Endothelial cell of umbilical vein (primary cell): Measurements from ENCODE around the gene LRRC8D. TPM values are rescaled to one million over a fixed set of nuclear protein-coding genes. Genes with fewer than 3 reads are reported as not detected.

ENCODE experiments used
- BruUV-seq: library from RNA; stranded (reverse); fragments of 400-500 nt; replicated peaks from 2 replicates; lab custom pipeline; 2021; lab: Mats Ljungman, UMichigan
- CTCF ChIA-PET: fragments of 300-600, 350-600 bp; sonication (Branson Sonifier 250); formaldehyde crosslinking; loops from one replicate; lab custom pipeline; 2021; ENCODE audit warnings: antibody characterized with exemption, inconsistent platforms; lab: Charles Lee
- POLR2A ChIA-PET: fragments of 300-600, 350-600 bp; sonication (Branson Sonifier 250); formaldehyde crosslinking; loops from one replicate; lab custom pipeline; 2021; ENCODE audit warnings: antibody characterized with exemption, inconsistent platforms; lab: Charles Lee
- DNase-seq: peaks from one replicate; pipeline ENCODE4 v3.0.0-alpha.2; 2011; ENCODE audit warnings: low read depth, low spot score
- FAIRE-seq: peaks from 2 replicates; lab custom pipeline; 2011; peaks lifted over from hg19 to GRCh38; lab: Jason Lieb, UNC
- H2AFZ ChIP-seq: 2 replicates; pipeline ENCODE4 v1.6.0; 2012; ENCODE audit warnings: low read depth, low read length, control low read depth, inconsistent platforms
- H3K27ac ChIP-seq: 2 replicates; pipeline ENCODE4 v1.5.1; 2011; ENCODE audit warnings: low read depth, mild to moderate bottlenecking, control low read depth, low read length, moderate library complexity; ENCODE audit not compliant: insufficient read depth
- H3K27me3 ChIP-seq, 2 experiments: 2 replicates each; pipeline versions ENCODE4 v1.6.0 to v1.6.1; 2011; ENCODE audit warnings: low read length in 2 of 2, mixed read lengths in 1 of 2; ENCODE audit not compliant: control insufficient read depth in 2 of 2, insufficient read depth in 2 of 2
- H3K36me3 ChIP-seq, 2 experiments: 2 replicates in 1 of 2; 3 replicates in 1 of 2; pipeline ENCODE4 v1.5.1; 2011; ENCODE audit warnings: low read length in 2 of 2, mild to moderate bottlenecking in 1 of 2, moderate library complexity in 1 of 2; ENCODE audit not compliant: control insufficient read depth in 2 of 2, insufficient read depth in 2 of 2; ENCODE audit errors: extremely low read depth in 1 of 2
- H3K4me1 ChIP-seq: 3 replicates; pipeline ENCODE4 v1.5.1; 2011; ENCODE audit warnings: mild to moderate bottlenecking, low read length; ENCODE audit not compliant: control insufficient read depth, insufficient read depth; ENCODE audit errors: extremely low read depth
- H3K4me2 ChIP-seq: 2 replicates; pipeline ENCODE4 v1.6.1; 2011; ENCODE audit warnings: low read length, control low read depth, mixed read lengths; ENCODE audit not compliant: insufficient read depth
- H3K4me3 ChIP-seq, 3 experiments: fragments of 200-600 bp in 1 of 3; sonication (generic), shearing (Covaris generic) in 1 of 3; replicated peaks in 1 of 3; 2 replicates each; pipeline ENCODE4 v1.5.1; 2011 to 2016; ENCODE audit warnings: control low read depth in 3 of 3, low read length in 3 of 3, mild to moderate bottlenecking in 2 of 3, inconsistent platforms in 1 of 3, low read depth in 1 of 3, moderate library complexity in 1 of 3; ENCODE audit not compliant: insufficient read depth in 1 of 3
- H3K79me2 ChIP-seq: 2 replicates; pipeline ENCODE4 v1.6.0; 2012; ENCODE audit warnings: low read length, inconsistent platforms; ENCODE audit not compliant: control insufficient read depth, insufficient read depth
- H3K9ac ChIP-seq: replicated peaks from 2 replicates; pipeline ENCODE3; 2011; ENCODE audit warnings: low read length, control low read depth; ENCODE audit not compliant: insufficient read depth; ENCODE audit errors: extremely low read depth
- H3K9me1 ChIP-seq: replicated peaks from 3 replicates; pipeline ENCODE4 v1.6.0; 2011; ENCODE audit warnings: mild to moderate bottlenecking, low read length; ENCODE audit not compliant: control insufficient read depth, insufficient read depth; ENCODE audit errors: extremely low read depth
- H3K9me3 ChIP-seq: replicated peaks from 2 replicates; pipeline ENCODE4 v1.5.1; 2012; ENCODE audit warnings: low read length, inconsistent platforms; ENCODE audit not compliant: control insufficient read depth, insufficient read depth
- H4K20me1 ChIP-seq: replicated peaks from 2 replicates; pipeline ENCODE3; 2011; ENCODE audit warnings: mild to moderate bottlenecking, low read length; ENCODE audit not compliant: control insufficient read depth, insufficient read depth; ENCODE audit errors: extremely low read depth
- EZH2 ChIP-seq: IDR thresholded peaks from 2 replicates; pipeline ENCODE4 v1.6.1; 2012; ENCODE audit warnings: borderline replicate concordance, low read depth, mild to moderate bottlenecking, moderate library complexity, low read length, inconsistent platforms; ENCODE audit not compliant: severe bottlenecking
- FOS ChIP-seq: IDR thresholded peaks from 2 replicates; pipeline ENCODE4 v1.6.1; 2011; ENCODE audit warnings: mild to moderate bottlenecking, low read length, moderate library complexity, borderline replicate concordance; ENCODE audit not compliant: insufficient read depth
- GATA2 ChIP-seq: IDR thresholded peaks from 2 replicates; pipeline ENCODE4 v1.7.0; 2011; ENCODE audit warnings: low read depth, mild to moderate bottlenecking, moderate library complexity, mixed read lengths, low read length; ENCODE audit not compliant: insufficient read length, insufficient read depth
- JUN ChIP-seq: IDR thresholded peaks from 2 replicates; pipeline ENCODE4 v1.6.1; 2011; ENCODE audit warnings: borderline replicate concordance, low read depth; ENCODE audit not compliant: insufficient read length, insufficient read depth
- MYC ChIP-seq: IDR thresholded peaks from one replicate; pipeline ENCODE4 v1.6.1; 2011; ENCODE audit warnings: mild to moderate bottlenecking, low read depth, low read length
- POLR2A ChIP-seq: IDR thresholded peaks from 2 replicates; pipeline ENCODE4 v1.6.1; 2012; ENCODE audit warnings: low read depth, mild to moderate bottlenecking, control low read depth, low read length
- POLR2AphosphoS5 ChIP-seq: IDR thresholded peaks from 2 replicates; pipeline ENCODE4 v1.6.1; 2012; ENCODE audit warnings: low read depth, mild to moderate bottlenecking, control low read depth, low read length, moderate library complexity; ENCODE audit not compliant: insufficient read depth
- dilution Hi-C: fragments of 300-500 bp; cut with MboI; formaldehyde crosslinking; loops from one replicate; pipeline ENCODE4 v1.15.0; 2019; ENCODE audit warnings: low sequenced_read_pairs; ENCODE audit not compliant: extremely low pct_ligation_motif_present
- intact Hi-C: fragments of 100-400 bp; cut with micrococcal nuclease; formaldehyde crosslinking; loops from one replicate; pipeline ENCODE4 v1.10.0; 2022
- polyA plus RNA-seq, 4 experiments: library from polyadenylated mRNA; depleted of rRNA in 3 of 4; stranded (reverse) in 3 of 4; unstranded in 1 of 4; fragments of >200 nt; gene quantifications; 2 replicates each; pipeline versions ENCODE4 v1.2.1 to v1.2.3, GENCODE V29; 2011 to 2012; ENCODE audit warnings: missing spikeins in 1 of 4
- total RNA-seq: library from RNA; stranded (reverse); gene quantifications from 2 replicates; pipeline ENCODE4 v1.2.3, GENCODE V29; 2021
- TF ChIP-seq, protein P1 (sequence below), 2 donors: IDR thresholded peaks; 1 replicate in 1 of 2; 2 replicates in 1 of 2; pipeline ENCODE4 v1.5.1; 2011; ENCODE audit warnings: low read length in 2 of 2, mild to moderate bottlenecking in 2 of 2, moderate library complexity in 2 of 2, control low read depth in 1 of 2, inconsistent platforms in 1 of 2, low read depth in 1 of 2; ENCODE audit not compliant: insufficient read depth in 1 of 2; ENCODE audit errors: extremely low read depth in 1 of 2
- TF ChIP-seq, protein P2 (sequence below): IDR thresholded peaks from 2 replicates; pipeline ENCODE4 v1.6.1; 2011; ENCODE audit not compliant: insufficient read depth, insufficient read length

The LRRC8D gene
- total and polyA plus RNA-seq, 2 donors (not counting 3 experiments of a cell fraction or from before 2014, with no cell fraction given), result 31.9 to 37.7 TPM

DNA sequence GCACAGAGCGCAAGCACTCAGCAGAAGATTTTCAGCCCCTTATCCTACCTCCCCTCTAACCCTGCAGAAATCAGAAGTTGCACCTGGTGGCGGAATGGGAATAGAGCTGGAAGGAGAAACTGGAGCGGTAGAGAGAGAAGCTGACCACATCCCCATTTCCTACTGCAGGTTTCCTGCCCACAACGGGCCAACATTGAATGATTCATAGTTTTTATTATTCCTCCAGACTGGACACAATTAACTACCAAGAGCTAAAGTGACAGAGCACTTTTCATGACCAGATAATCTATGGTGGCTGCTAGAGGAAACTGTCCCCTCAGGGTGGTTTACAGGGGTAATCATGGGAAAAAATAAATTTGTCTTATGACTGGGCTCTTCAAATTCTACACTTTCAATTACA, 21.3 kb upstream of the LRRC8D start:
- Histone ChIP-seq H4K20me1 (no peaks in the 10 kb centered on the region), H2AFZ (no peak overlapping the region), H3K27me3 (no peaks in the 10 kb centered on the region), H3K4me1 (peaks cover 9% of the 10 kb centered on the region), H3K4me3 (no peak overlapping the region), H3K9ac (no peak overlapping the region), H3K79me2 (no peaks in the 10 kb centered on the region), H3K36me3 (no peaks in the 10 kb centered on the region), H3K27ac (no peak overlapping the region), H3K9me1 (no peaks in the 10 kb centered on the region), H3K4me2 (no peak overlapping the region), H3K9me3 (no peaks in the 10 kb centered on the region)
- TF ChIP-seq JUN (peak; percentile 39), FOS (peak; percentile 67), EZH2 (no peak)
- intact Hi-C loops (no loop called here), dilution Hi-C loops (no loop called here)
- BruUV-seq, result no TSS peak
- ChIA-PET CTCF (interaction anchor here (0.6 to 1.4 kb wide), 6 partner anchors 10 to 316 kb away, joined by 3 to 9 read pairs (median 4); no protein-coding TSS in a partner anchor), POLR2A (no interaction called here)
- DNase-seq (peak; percentile 64), FAIRE-seq (peak; percentile 85)

DNA sequence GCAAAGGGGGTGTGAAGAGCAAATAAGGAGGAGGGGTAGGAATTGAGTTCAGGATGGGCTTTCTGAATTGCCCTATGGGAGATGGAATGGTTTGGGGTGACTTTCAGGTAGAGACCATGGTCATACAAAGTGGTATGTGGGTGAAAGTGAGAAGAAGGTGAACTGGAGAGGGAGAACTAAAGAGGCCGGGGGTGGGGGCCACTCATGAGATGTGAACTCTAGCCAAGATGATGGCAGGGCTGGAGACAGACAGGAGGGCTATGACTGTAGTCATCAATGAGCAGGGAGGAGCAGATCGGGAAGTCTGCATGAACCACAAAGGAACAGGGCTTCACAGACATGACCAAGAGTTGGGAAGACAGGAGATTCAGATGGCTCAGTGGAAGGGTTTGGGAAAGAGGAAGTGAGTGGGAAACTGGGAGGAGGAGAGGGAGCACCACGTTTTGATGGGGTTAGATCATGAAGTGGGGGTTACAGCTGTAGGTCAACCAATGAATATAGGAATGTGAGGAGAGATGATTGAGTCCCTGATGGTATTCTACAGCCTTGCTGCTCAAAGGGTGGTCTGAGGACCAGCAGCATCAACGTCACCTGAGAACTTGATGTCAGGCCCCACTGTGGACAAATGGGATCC, 20.7 kb upstream of the LRRC8D start:
- H3K4me3 ChIP-seq, result no peak overlapping the region
- no peak for FAIRE-seq
- no peaks in the 10 kb centered on the region for H3K79me2 ChIP-seq
- no peaks in the 10 kb centered on the region for H4K20me1 ChIP-seq
- DNase-seq, result no peak
- no TSS peak for BruUV-seq
- H2AFZ ChIP-seq, result no peak overlapping the region
- no peak overlapping the region for H3K27ac ChIP-seq
- TF ChIP-seq GATA2, result no peak
- TF ChIP-seq JUN, result no peak
- TF ChIP-seq POLR2A, result no peak
- TF ChIP-seq EZH2, result no peak
- no peak for TF ChIP-seq FOS
- TF ChIP-seq, protein P1, sequence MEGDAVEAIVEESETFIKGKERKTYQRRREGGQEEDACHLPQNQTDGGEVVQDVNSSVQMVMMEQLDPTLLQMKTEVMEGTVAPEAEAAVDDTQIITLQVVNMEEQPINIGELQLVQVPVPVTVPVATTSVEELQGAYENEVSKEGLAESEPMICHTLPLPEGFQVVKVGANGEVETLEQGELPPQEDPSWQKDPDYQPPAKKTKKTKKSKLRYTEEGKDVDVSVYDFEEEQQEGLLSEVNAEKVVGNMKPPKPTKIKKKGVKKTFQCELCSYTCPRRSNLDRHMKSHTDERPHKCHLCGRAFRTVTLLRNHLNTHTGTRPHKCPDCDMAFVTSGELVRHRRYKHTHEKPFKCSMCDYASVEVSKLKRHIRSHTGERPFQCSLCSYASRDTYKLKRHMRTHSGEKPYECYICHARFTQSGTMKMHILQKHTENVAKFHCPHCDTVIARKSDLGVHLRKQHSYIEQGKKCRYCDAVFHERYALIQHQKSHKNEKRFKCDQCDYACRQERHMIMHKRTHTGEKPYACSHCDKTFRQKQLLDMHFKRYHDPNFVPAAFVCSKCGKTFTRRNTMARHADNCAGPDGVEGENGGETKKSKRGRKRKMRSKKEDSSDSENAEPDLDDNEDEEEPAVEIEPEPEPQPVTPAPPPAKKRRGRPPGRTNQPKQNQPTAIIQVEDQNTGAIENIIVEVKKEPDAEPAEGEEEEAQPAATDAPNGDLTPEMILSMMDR (IDR thresholded peaks at IDR 0.05; ENCODE audit: extremely low read depth in 1 of 2, insufficient read depth in 1 of 2, low read depth in 1 of 2, low read length in 2 of 2), result no peak
- no peak for TF ChIP-seq POLR2AphosphoS5
- TF ChIP-seq, protein P2, sequence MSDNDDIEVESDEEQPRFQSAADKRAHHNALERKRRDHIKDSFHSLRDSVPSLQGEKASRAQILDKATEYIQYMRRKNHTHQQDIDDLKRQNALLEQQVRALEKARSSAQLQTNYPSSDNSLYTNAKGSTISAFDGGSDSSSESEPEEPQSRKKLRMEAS, result no peak
- no peak for TF ChIP-seq MYC
- peaks cover 9% of the 10 kb centered on the region for H3K4me1 ChIP-seq
- no peaks in the 10 kb centered on the region for H3K27me3 ChIP-seq
- H3K4me2 ChIP-seq, result no peak overlapping the region
- H3K36me3 ChIP-seq, result no peaks in the 10 kb centered on the region
- ChIA-PET CTCF (interaction anchor here (0.6 to 1.4 kb wide), 6 partner anchors 10 to 316 kb away, joined by 3 to 9 read pairs (median 4); no protein-coding TSS in a partner anchor), POLR2A (no interaction called here)
- H3K9me1 ChIP-seq, result no peaks in the 10 kb centered on the region
- intact Hi-C loops (no loop called here), dilution Hi-C loops (no loop called here)
- H3K9me3 ChIP-seq, result no peaks in the 10 kb centered on the region
- H3K9ac ChIP-seq, result no peak overlapping the region
